GM21576 (cell line): ENCODE data around the gene HSD11B1L.
"Not testable (repeated sequence)": the region's sequence is repeated elsewhere in the genome, so short reads cannot be mapped to it uniquely, and the experiment has no call there.

Experiments used
- ATAC-seq: cut with Tn5 transposase; IDR thresholded peaks from one replicate; pipeline ENCODE4 v1.9.1; 2021; ENCODE audit warnings: mild to moderate bottlenecking, moderate library complexity; ENCODE audit not compliant: unreplicated experiment

Gene HSD11B1L

DNA sequence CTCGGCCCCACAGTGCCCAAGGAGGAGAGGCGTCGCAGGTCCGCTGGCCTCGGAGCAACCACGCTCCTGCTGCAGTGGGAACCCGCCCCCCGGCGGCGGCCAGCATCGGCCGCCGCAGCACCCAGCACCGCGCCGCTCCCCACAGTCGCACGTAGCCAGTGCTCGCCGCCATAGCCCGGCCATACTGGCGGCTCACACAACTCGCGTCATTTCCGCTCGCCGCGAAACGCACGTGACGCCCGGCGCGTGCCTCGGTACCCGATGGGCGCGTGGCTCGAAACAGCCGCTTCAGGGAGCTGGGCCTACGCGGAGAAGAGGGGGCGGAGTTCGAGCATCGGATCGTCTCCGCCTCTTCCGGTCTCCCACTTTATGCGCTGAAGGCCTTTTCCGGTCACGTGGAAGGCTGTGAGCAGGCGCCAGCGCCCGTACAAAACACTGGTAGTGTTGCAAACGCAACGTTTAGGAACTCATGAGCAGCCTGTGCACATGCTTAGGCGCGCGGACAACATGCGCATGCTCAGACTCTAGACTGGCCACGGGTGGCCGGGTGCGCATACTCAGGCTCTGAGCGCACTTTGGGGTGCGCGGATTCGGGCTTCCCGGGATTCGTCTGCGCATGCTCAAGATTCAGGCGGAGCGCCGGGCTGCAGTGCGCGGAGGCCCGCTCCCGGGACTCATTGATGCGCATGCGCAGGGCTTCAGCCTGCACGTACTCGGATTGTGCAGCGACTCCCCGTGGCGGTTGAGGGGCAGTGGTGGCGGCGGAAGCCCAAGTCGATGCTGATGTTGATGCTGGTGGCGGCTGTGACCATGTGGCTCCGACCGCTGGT is 39.3 kb downstream of the HSD11B1L start, which contains the start of the genes CATSPERD and LONP1:
Gene CATSPERD, plus strand, starts transcription at position 677 of the 830 bp plus-strand sequence. Its CDS starts 101 bp downstream, at position 778.
Gene LONP1, minus strand, starts transcription at position 186 of the 830 bp plus-strand sequence. Its CDS starts 14 bp downstream, at position 172.
- peak; percentile 75 for ATAC-seq

DNA sequence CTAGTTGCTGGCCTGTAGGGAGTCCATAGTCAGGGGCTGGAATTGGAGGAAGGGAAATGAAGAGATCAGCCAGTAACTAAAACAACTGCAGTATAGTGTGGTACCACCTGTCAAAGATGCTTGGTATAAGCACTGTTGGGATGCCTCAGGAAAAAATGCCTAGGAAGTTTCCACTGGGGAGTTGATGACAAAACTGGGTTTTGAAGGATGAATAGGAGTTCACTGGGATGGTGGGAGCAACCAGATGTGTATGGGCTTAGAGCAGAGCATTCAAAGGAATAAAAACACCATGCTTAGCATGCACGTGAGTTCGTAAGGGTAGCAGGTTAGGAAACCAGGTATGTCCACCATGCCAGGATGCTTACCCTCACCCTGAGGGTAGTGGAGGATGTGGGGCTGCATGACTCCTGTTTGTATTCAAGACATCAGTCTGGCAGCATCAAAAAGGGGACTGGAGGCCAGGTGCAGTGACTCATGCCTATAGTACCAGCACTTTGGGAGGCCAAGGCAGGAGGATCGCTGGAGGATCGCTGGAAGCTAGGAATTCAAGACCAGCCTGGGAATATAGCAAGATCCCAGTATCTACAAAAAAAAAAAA is 46.7 kb downstream of the HSD11B1L start:
- ATAC-seq = no peak

DNA sequence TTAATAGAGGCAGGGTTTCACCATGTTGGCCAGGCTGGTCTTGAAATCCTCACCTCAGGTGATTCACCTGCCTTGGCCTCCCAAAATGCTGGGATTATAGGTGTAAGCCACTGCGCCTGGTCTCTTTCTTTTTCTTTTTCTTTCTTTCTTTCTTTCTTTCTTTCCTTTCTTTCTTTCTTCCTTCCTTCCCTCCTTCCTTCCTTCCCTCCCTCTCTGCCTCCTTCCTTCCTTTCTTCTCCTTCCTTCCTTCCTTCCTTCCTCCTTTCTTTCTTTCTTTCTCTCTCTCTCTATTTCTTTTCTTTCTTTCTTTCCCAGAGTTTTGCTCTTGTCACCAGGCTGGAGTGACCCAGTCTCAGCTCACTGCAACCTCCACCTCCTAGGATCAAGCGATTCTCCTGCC is 52.3 kb downstream of the HSD11B1L start:
- ATAC-seq = not testable (repeated sequence)
